Astrocyte of the hippocampus (primary cell): ENCODE measurements around the gene PPP6C.
"Not testable (repeated sequence)": the region's sequence is repeated elsewhere in the genome, so short reads cannot be mapped to it uniquely, and the experiment has no call there.

Experiments
- DNase-seq: peaks from one replicate; pipeline ENCODE4 v3.0.0; 2011; ENCODE audit warnings: low read depth, low spot score

PPP6C gene

DNA sequence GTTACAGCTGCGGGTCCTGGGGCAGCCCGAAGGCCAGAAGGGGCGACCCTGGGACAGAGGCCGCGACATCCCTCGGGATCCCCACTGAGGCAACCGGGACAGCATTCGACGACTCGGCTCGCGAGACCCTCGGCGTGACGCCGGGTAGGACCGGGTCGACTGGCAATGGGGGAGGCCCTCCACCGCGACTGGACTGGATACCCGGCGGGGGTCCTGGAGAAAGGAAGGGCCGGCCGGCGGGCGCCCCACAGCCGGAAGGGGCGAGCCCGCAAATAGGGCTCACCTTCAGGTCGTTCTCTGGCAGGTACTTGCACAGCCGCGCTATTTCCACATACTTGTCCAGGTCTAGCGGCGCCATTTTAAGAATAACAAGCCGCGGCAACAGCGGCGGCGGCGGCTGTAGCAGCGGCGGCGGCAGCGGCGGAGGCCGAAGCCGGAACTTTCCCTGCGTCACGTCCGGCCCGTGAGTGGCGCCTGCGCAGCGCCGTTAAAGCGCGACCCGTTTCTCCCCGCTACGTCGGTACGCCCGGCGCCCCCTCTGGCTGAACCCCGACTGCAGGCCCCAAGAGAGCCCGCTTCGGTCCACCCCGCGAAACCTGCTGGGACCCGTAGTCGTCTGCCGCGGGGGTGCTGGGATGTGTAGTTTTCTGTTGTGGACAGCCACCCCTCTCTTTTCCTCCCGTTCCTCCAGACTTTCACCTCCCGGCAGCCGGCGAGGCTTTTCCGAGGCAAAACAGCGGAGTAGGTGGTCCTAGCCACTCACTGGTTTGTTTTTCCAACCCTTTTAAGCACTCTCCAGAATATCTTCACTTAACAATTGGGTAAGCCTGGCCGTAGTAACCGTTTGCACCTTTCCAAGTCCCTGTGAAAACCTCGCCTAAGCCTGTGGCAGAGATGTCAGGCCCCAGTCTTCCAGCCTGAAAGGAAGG is at the start of gene PPP6C:
PPP6C (minus strand) TSS at position 443 of the 929 bp plus-strand sequence; CDS start at position 358, 85 bp downstream.
- DNase-seq, result peak; percentile 99

DNA sequence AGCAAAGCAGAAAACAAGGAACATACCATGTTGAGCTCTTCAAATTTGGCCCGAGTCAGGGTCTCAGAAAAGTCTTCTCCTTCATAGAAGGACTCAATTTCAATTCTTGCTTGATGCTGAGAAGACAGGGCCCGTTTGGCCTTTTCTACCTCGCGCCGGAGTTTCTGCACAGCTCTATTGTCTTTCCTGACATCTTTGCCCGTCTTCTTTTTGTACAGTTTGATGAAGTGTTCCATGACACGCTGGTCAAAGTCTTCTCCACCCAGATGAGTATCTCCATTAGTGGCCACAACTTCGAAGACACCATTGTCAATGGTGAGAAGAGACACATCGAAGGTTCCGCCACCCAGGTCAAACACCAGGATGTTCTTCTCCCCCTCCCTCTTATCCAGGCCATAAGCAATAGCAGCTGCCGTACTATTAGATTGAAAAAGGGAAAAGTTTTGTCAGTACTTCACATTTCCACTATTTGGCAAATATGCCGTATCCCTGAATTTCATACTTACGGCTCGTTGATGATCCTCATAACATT is 49.4 kb upstream of the PPP6C start:
- DNase-seq, result no peak

DNA sequence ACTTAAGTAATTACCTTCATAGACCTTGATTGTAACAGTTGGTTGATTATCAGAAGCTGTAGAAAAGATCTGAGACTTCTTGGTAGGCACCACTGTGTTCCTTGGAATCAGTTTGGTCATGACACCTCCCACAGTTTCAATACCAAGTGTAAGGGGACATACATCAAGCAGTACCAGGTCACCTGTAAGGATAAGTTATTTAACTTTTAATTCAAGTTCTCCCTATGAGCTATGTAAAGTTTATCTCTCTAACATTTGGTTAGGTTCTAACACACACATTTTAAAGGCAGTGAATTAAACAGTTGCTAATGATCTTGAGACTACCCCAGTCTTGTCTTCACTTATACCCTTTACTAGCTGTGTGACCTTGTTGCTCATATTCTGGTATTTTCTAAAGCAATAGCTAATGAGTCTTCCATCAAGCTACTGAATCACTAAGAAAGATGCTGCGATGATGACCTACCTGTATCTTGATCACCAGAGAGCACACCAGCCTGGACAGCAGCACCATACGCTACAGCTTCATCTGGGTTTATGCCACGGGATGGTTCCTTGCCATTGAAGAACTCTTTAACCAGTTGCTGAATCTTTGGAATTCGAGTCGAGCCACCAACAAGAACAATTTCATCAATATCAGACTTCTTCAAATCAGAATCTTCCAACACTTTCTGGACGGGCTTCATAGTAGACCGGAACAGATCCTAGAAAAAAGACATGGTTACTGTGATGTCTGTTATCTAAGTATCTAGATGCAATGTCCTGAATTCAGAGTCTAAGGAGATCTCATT is 48.7 kb upstream of the PPP6C start:
- no peak for DNase-seq

DNA sequence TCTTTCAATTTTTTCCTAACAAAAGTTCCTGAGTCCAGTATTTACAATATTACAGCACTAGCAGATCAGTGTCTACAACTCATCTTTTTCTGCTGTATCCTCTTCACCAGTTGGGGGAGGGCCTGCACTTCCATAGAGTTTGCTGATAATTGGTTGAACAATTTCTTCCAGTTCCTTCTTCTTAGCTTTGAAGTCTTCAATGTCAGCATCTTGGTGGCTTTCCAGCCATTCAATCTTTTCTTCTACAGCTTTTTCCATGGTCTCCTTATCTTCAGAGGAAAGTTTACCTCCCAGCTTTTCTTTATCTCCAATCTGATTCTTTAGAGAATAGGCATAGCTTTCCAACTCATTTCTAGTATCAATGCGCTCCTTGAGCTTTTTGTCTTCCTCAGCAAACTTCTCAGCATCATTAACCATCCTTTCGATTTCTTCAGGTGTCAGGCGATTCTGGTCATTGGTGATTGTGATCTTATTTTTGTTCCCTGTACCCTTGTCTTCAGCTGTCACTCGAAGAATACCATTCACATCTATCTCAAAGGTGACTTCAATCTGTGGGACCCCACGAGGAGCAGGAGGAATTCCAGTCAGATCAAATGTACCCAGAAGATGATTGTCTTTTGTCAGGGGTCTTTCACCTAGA is 47.0 kb upstream of the PPP6C start:
- DNase-seq, result not testable (repeated sequence)

DNA sequence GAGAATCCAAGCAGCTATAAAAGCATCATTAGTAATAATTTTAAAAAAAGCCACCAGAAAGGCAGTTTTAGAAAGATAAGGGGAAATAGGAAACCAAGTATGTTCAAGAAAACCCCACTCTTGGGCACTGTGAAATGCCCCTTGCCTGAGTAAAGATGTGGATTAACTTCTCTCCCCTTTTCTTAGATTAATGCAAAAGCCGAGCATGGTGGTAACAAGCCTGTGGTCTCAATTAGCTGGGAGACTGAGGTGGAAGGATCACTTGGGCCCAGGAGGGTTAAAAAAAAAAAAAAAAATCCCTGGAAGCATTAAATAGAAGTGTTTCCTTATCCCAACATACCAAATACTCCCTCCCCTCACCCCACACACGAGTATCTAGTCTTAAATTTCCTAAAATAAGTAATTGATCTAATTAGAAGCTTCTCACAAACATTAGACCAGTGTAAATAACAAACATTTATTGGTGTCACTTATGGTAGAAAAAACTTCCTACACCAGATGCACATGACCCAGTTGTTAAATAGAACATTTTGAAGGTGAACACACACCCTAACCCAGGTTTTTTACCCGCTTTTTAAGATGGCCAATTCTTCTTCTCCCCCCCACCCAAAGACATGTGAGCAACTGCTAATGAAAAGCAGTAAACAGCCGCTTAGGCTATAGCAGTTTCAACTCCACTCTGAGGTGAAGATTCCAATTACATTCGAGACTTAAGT is 46.4 kb upstream of the PPP6C start:
- DNase-seq, result no peak

DNA sequence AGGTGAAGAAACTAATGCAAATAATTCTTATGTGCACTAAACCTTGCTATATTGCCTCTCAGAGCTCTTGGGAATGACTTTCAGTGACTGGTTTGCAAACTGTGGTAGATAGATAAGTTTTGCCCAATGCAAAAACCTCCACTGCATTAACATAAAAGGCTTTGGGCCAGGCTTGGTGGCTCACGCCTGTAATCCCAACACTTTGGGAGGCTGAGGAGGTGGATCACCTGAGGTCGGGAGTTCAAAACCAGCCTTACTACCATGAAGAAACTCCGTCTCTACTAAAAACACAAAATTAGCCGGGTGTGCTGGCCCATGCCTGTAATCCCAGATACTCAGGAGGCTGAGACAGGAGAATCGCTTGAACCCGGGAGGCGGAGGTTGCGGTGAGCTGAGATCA is 44.5 kb upstream of the PPP6C start:
- DNase-seq, result peak; percentile 29

DNA sequence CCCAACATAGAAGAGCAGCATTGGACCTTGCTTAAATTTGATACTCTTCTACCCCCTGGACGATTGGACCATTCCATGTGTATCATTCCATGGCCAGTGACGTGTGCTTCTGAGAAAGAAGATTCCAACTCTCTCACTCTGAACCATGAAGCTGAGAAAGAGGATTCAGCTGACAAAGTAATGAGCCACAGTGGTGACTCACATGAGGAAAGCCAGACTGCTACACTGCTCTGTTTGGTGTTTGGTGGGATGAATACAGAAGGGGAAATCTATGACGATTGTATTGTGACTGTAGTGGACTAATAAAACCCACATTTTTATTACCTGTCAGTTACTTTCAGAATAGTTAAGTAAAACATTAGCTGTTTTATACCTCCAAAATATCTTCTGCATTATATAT is 44.1 kb upstream of the PPP6C start:
- peak; percentile 94 for DNase-seq

DNA sequence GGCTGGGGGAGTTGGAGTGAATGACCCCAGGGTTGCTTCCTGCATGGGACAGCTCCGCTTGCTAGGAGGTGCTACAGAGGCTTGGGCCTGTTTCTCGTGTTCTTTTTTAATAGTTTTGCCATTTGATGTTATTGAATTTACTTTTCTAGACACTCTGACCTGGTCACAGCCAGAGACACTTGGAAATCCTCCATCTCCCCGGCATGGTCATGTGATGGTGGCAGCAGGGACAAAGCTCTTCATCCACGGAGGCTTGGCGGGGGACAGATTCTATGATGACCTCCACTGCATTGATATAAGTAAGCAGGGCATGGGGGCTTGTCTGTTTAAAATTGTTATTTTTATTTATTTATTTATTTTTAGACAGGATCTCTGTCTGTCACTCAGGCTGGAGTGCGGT is 38.2 kb upstream of the PPP6C start:
- DNase-seq, result no peak

DNA sequence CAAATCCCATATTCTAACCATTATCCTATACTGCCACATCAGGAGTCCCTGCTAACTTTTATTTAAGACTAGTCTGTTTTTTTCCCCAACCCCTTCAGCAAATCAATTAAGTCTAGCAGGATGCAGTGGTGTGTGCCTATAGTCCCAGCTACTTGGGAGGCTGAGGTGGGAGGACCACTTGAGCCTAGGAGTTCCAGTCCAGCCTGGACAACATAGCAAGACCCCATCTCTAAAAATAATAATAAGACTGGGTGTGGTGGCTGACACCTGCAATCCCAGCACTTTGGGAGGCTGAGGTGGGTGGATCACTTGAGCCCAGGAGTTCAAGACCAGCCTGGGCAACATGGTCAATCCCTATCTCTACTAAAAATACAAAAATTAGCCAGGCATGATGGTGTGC is 35.3 kb upstream of the PPP6C start:
- not testable (repeated sequence) for DNase-seq

DNA sequence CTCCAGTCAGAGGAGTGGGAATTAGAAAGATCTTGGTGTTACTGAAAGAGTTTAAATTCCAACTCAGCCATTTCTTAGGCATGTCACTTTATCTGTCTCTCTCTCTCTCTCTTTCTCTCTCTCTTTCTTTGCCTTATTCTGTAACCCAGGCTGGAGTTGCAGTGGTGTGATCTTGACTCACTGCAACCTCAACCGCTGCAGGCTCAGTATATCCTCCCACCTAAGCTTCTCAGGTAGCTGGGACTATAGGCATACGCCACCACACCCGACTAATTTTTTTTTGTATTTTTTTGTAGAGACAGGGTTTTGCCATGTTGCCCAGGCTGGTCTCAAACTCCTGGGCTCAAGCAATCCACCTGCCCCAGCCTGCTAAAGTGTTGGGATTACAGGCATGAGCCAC is 29.0 kb upstream of the PPP6C start:
- no peak for DNase-seq

DNA sequence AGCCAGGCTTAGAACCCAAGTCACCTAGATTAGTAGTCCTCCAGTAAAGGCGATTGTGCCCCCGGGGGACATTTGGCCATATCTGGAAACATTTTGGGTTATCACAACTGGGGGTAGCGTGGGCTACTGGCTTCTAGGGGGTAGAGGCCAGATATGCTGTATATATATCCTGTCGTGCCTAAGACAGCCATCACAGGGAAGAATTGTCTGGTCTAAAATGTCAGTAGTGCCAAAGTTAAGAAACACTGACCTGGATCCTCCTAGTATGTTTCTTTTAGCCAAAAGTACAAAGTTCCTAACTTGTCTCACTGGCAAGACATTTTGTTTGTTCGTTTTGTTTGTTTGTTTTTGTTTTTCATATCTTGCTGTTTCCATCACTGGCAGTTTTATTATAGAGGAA is 24.6 kb upstream of the PPP6C start:
- DNase-seq, result no peak

DNA sequence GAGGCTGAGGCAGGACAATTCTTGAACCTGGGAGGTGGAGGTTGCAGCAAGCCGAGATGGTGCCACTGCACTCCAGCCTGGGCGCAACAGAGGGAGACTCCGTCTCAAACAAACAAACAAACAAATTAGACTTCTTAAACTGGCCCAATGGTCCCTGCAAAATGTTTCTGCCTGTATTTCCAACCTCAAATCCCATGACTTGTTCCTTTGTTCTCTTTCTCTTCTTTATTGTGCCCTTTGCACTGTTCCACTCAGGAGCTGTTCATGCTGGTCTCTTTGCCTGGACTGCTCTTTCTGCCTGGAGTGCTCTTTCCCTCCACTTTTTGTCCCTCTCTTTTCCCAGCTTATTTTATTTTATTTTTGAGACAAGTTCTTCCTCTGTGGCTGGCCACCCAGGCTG is 14.9 kb upstream of the PPP6C start:
- no peak for DNase-seq

DNA sequence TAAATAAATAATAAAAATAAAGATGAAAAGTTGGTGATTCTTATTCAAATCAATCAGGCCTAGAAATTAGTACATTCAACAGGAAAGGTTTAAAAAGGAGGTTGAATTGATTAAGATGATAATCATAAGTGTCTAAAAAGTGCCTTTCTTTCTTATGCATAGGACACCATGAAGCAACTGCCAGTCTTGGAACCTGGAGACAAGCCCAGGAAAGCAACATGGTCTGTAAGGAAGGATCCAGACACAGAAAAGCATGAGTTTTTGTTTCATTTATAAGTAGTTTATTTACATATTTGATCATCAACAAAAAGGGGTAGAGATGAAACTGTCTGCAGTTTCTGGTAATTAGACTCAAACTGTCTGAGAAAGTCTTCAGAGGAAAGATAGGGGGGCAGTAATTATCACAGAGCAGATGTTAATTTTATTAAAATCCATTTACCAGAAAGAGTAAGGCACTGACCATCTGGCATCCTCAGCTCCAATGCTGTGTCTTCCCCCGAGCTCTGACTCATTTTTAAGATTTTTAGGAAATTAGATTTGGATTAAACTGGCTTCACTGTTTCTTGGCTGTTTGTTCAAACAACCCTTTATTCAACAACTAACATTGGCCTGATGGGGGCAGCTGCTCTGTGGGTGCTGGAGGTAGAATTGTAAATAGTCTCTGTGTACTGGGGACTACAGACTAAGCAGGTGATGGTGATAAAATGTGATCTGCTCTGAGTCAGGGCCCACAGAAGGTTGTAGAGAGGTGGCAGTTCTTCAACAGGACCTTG is 13.4 kb upstream of the PPP6C start:
- DNase-seq, result no peak

DNA sequence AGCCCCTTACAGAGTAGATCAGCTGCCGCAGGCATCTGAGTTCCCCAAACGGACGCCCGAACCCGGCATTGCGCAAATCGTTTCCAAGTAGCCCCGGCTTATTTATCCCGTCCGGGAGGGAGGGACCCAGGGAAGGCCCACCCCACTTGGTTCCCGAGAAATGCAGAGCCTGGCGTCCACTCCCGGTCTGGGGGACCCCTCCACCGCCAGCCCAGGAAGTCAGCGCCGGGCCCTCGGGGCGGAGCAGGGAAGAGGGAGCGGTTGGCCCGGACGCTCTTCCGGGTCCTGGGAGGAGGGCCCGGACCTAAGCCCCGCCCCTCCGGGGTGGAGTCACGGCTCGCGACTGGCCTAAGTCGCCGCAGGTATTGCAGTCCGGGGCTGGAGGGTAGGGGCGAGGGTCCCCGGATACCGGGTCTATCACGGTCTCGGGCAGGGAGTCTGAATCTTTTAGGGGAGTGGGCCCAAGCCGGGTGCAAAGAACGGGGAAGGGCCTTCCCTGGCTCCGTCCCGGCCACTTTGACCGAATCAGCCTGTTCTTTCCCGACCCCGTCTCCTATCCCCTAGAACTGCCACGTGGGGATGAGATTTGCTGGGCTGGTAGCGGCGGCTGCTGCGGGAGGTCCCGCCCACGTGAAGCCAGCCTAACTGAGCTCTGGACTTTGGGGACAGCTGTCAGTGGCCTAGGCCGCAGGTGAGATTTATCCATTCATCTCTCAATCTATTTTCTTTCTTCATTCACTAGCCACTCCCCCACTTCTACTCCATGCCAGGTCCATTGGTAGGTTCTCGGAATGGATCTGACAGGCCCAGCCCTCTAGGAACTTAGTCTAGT is 10.8 kb upstream of the PPP6C start, which contains the start of gene RABEPK:
RABEPK (plus strand) TSS at position 327 of the 832 bp plus-strand sequence. CDS start 2,472 bp downstream, outside the sequence.
- peak; percentile 97 for DNase-seq

DNA sequence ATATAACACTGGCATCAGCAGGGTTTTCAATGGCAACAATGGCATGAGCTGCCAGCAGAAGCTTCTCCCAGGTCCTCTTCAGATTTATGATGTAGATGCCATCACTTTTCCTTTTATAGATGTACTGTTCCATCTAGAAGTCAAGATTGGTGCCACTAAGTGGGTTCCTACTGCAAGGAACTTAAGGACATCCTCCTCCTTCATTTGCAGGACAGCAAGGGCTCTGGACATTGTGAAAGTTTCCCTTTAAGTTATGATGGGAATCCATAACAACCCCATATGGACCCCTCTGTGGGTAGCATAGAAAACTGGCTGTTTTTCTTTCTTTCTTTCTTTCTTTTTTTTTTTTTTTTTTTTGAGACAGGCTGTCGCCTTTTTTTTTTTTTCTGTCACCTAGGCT is 6.0 kb upstream of the PPP6C start:
- not testable (repeated sequence) for DNase-seq

DNA sequence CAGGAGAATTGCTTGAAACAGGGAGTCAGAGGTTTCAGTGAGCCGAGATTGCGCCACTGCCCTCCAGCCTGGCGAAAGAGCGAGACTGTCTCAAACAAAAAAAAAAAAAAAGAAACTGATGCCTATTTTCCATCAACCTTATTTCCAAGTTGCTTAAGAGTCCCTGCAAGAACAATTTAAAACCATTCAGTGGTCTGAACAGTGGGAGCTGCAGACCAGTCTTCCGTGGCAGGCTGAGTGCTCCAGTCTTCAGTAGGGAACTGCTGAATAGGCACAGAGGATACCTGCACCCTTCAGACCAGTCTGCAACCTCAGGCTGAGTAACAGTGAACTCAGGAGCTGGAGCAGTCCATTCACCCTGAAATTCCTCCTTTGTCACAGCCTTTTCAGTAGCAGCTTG is 4.9 kb upstream of the PPP6C start:
- not testable (repeated sequence) for DNase-seq

DNA sequence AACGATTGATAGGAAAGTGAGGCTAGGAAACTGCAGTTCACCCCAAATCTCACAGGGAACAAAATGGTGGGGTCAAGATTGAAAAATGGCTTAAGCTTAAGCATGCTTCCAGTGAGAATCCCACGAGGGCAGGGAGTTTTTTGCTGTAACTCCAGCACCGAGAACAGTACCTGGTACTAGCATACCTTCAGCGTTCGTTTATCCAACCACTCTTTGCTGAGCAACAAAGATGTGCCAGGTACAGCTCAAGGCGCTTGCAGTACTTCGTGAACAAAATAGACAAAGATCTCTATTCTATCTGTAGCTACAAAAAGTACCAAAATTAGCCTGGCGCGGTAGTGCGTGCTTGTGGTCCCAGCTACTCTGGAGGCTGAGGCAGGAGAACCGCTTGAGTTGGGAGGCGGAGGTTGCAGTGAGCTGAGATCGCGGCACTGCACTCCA is 778 bp upstream of the PPP6C start:
- no peak for DNase-seq

DNA sequence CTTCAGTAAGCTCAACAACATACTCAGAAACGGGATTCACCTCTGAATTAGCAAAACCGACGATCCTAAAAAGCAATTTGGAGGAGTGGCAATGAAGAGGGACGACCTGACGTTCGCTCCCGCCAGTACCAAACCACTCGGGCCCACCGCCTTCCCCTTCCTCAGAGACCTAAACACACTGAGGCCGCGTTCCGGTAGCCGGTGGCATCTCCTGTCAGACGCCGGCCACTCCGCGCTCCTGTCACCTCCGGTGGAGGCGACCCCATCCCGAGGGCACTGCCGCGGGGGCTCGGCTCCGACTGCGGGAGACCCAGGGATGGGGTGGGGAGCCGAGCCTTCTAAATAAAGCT is 617 bp downstream of the PPP6C start:
- peak; percentile 39 for DNase-seq

DNA sequence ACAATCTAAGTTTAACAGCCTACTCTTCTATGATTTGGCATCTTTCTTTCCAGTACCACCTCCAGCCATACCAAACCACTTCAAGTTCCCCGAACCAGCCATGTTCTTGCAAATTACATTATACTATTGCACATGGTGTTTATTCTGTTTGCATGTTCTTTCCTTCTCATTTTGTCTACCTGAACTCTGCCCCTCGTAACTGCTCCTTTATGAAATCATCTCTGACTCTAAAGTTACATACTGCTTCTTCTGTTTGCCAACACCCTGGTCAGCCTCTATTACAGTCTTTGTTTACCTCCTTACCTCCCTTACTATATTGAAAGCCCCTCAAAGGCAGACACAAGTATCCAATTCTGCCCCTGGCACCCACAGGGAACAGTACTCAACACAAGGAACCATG is 6.0 kb downstream of the PPP6C start:
- DNase-seq, result no peak
